H9 (cell line): ENCODE results near the gene THEM4. TPM values are rescaled to one million over a fixed set of nuclear protein-coding genes. Genes with fewer than 3 reads are reported as not detected.

ENCODE experiments used
- DNase-seq: peaks from one replicate; pipeline ENCODE4 v3.0.0-alpha.2; 2017
- H2AFZ ChIP-seq: one replicate; pipeline ENCODE4 v1.6.1; 2013; ENCODE audit warnings: mild to moderate bottlenecking, low read length, control low read depth, moderate library complexity
- H2AK5ac ChIP-seq: 2 replicates; pipeline ENCODE4 v1.6.1; 2013; ENCODE audit warnings: low read length, control low read depth, mixed read lengths; ENCODE audit not compliant: insufficient read length
- H2BK120ac ChIP-seq: one replicate; pipeline ENCODE4 v1.6.1; 2013; ENCODE audit warnings: low read depth, mild to moderate bottlenecking, low read length, control low read depth, inconsistent platforms; ENCODE audit not compliant: poor library complexity, severe bottlenecking
- H2BK12ac ChIP-seq: 2 replicates; pipeline ENCODE4 v1.6.1; 2013; ENCODE audit warnings: low read length, control low read depth, mixed read lengths, low read depth; ENCODE audit not compliant: insufficient read length
- H2BK15ac ChIP-seq: 2 replicates; pipeline ENCODE4 v1.6.1; 2013; ENCODE audit warnings: low read depth, low read length, control low read depth
- H2BK20ac ChIP-seq: one replicate; pipeline ENCODE4 v1.6.1; 2013; ENCODE audit warnings: low read depth, mild to moderate bottlenecking, low read length, control low read depth, inconsistent platforms; ENCODE audit not compliant: poor library complexity, severe bottlenecking
- H2BK5ac ChIP-seq: 2 replicates; pipeline ENCODE4 v1.6.1; 2013; ENCODE audit warnings: low read length, control low read depth, mixed read lengths; ENCODE audit not compliant: insufficient read length
- H3K14ac ChIP-seq: 2 replicates; pipeline ENCODE4 v1.6.1; 2013; ENCODE audit warnings: low read length, control low read depth; ENCODE audit not compliant: insufficient read depth
- H3K18ac ChIP-seq: 2 replicates; pipeline ENCODE4 v1.6.1; 2013; ENCODE audit warnings: low read depth, mild to moderate bottlenecking, mixed read lengths, low read length, control low read depth; ENCODE audit not compliant: insufficient read length
- H3K23ac ChIP-seq: 2 replicates; pipeline ENCODE4 v1.6.1; 2013; ENCODE audit warnings: low read length, control low read depth, mixed read lengths, low read depth; ENCODE audit not compliant: insufficient read length
- H3K23me2 ChIP-seq: 2 replicates; pipeline ENCODE4 v1.6.1; 2013; ENCODE audit warnings: low read depth, mild to moderate bottlenecking, mixed read lengths, low read length, control low read depth; ENCODE audit not compliant: insufficient read length, poor library complexity, severe bottlenecking
- H3K27ac ChIP-seq: 2 replicates; pipeline ENCODE4 v1.5.1; 2013; ENCODE audit warnings: low read length, control low read depth, mixed read lengths, low read depth; ENCODE audit not compliant: insufficient read length
- H3K27me3 ChIP-seq: 2 replicates; pipeline ENCODE4 v1.6.1; 2013; ENCODE audit warnings: low read length, control low read depth, inconsistent platforms; ENCODE audit not compliant: insufficient read depth
- H3K4ac ChIP-seq: 2 replicates; pipeline ENCODE4 v1.6.1; 2013; ENCODE audit warnings: low read depth, mild to moderate bottlenecking, control low read depth, inconsistent platforms, low read length, moderate library complexity
- H3K4me1 ChIP-seq: 2 replicates; pipeline ENCODE4 v1.6.1; 2013; ENCODE audit warnings: low read length, control low read depth, inconsistent platforms; ENCODE audit not compliant: insufficient read depth
- H3K4me2 ChIP-seq: 2 replicates; pipeline ENCODE4 v1.6.1; 2013; ENCODE audit warnings: low read length, control low read depth, mixed read lengths; ENCODE audit not compliant: insufficient read length, insufficient read depth
- H3K56ac ChIP-seq: 2 replicates; pipeline ENCODE4 v1.6.1; 2013; ENCODE audit warnings: low read depth, mild to moderate bottlenecking, mixed read lengths, low read length, control low read depth; ENCODE audit not compliant: insufficient read length
- H3K79me1 ChIP-seq: 2 replicates; pipeline ENCODE4 v1.6.1; 2013; ENCODE audit warnings: low read depth, mild to moderate bottlenecking, moderate library complexity, low read length, control low read depth, inconsistent platforms; ENCODE audit not compliant: insufficient read depth, poor library complexity, severe bottlenecking
- H3K79me2 ChIP-seq: 2 replicates; pipeline ENCODE4 v1.6.1; 2013; ENCODE audit warnings: low read length, control low read depth, inconsistent platforms; ENCODE audit not compliant: insufficient read depth
- H3K9ac ChIP-seq: 2 replicates; pipeline ENCODE4 v1.6.1; 2013; ENCODE audit warnings: low read length, control low read depth, mixed read lengths; ENCODE audit not compliant: insufficient read length; ENCODE audit errors: extremely low read depth
- H3K9me3 ChIP-seq: one replicate; pipeline ENCODE4 v1.6.1; 2013; ENCODE audit warnings: low read depth, low read length, inconsistent platforms; ENCODE audit not compliant: control insufficient read depth
- H3T11ph ChIP-seq: one replicate; pipeline ENCODE4 v1.6.1; 2013; ENCODE audit warnings: mild to moderate bottlenecking, low read length, control low read depth, inconsistent platforms
- H4K20me1 ChIP-seq: one replicate; pipeline ENCODE4 v1.6.1; 2013; ENCODE audit not compliant: control insufficient read depth, insufficient read length, insufficient read depth
- H4K5ac ChIP-seq: 2 replicates; pipeline ENCODE4 v1.6.1; 2013; ENCODE audit warnings: low read depth, mild to moderate bottlenecking, mixed read lengths, low read length, control low read depth; ENCODE audit not compliant: insufficient read length
- H4K8ac ChIP-seq: replicated peaks from 2 replicates; pipeline ENCODE4 v1.6.1; 2013; ENCODE audit warnings: low read length, control low read depth, mixed read lengths, low read depth; ENCODE audit not compliant: insufficient read length
- H4K91ac ChIP-seq: 2 replicates; pipeline ENCODE4 v1.6.1; 2013; ENCODE audit warnings: low read depth, mild to moderate bottlenecking, moderate library complexity, mixed read lengths, low read length, control low read depth; ENCODE audit not compliant: insufficient read length
- H3K27ac Mint-ChIP-seq, 3 experiments: 2 replicates in 2 of 3; 3 replicates in 1 of 3; pipeline ENCODE4 v1.8.0; 2020 to 2021; ENCODE audit warnings: mixed read lengths in 3 of 3, mild to moderate bottlenecking in 1 of 3, moderate library complexity in 1 of 3
- H3K27me3 Mint-ChIP-seq: 2 replicates; pipeline ENCODE4 v1.8.0; 2021; ENCODE audit warnings: low read depth, mild to moderate bottlenecking, moderate library complexity, mixed read lengths
- H3K36me3 Mint-ChIP-seq, 3 experiments: 2 replicates in 2 of 3; 3 replicates in 1 of 3; pipeline ENCODE4 v1.8.0; 2020 to 2021; ENCODE audit warnings: low read depth in 3 of 3, mixed read lengths in 3 of 3; ENCODE audit not compliant: insufficient read depth in 1 of 3
- H3K4me1 Mint-ChIP-seq, 2 experiments: 2 replicates each; pipeline ENCODE4 v1.8.0; 2020; ENCODE audit warnings: mixed read lengths in 2 of 2
- H3K4me3 Mint-ChIP-seq, 2 experiments: 2 replicates in 1 of 2; 3 replicates in 1 of 2; pipeline ENCODE4 v1.8.0; 2020 to 2021; ENCODE audit warnings: mild to moderate bottlenecking in 2 of 2, mixed read lengths in 2 of 2, moderate library complexity in 1 of 2
- H3K9me3 Mint-ChIP-seq, 2 experiments: 2 replicates in 1 of 2; 3 replicates in 1 of 2; pipeline ENCODE4 v1.8.0; 2020; ENCODE audit warnings: mild to moderate bottlenecking in 2 of 2, mixed read lengths in 2 of 2, moderate library complexity in 1 of 2
- CTCF ChIP-seq: fragments of 200-600 bp; sonication (generic); conservative IDR thresholded peaks from 3 replicates; pipeline ENCODE4 v1.8.0; 2021; ENCODE audit warnings: antibody characterized with exemption, mild to moderate bottlenecking
- WGBS: extraction: QIAGEN DNeasy Blood & Tissue Kit; methylation state at CpG from one replicate; pipeline ENCODE4 v1.1.7; 2013; ENCODE audit warnings: missing lambda C conversion rate, low lambda C conversion rate, mixed read lengths; ENCODE audit not compliant: insufficient read length; ENCODE audit errors: extremely low coverage; 5-methylcytosine and 5-hydroxymethylcytosine counted together
- total RNA-seq: library from RNA; stranded (reverse); gene quantifications from 2 replicates; pipeline ENCODE4 v1.2.1, GENCODE V29; 2021

THEM4 gene
- total RNA-seq, 1 experiment from 2014 or later: 10.5 TPM

- no peak overlapping the region for H2BK120ac ChIP-seq
- H3K4me2 ChIP-seq: no peak overlapping the region
- TF ChIP-seq CTCF: no peak
- WGBS: no CpG with 5 or more reads among the region's 3 CpGs
- no peak overlapping the region for H3K14ac ChIP-seq
- no peak overlapping the region for H4K91ac ChIP-seq
- no peak overlapping the region for H2BK5ac ChIP-seq
- H3K36me3 Mint-ChIP-seq: no peaks in the 10 kb centered on the region
- DNase-seq: no peak
- H3T11ph ChIP-seq: no peak overlapping the region
- H3K4ac ChIP-seq: no peak overlapping the region
- H3K9ac ChIP-seq: no peak overlapping the region
- H2BK15ac ChIP-seq: no peak overlapping the region
- no peaks in the 10 kb centered on the region for H3K79me1 ChIP-seq
- no peak overlapping the region for H2AFZ ChIP-seq
- H3K27ac ChIP-seq: no peak overlapping the region
- H2AK5ac ChIP-seq: no peak overlapping the region
- H4K20me1 ChIP-seq: no peaks in the 10 kb centered on the region
- no peaks in the 10 kb centered on the region for H3K9me3 Mint-ChIP-seq
- H3K56ac ChIP-seq: no peak overlapping the region
- no peaks in the 10 kb centered on the region for H3K4me1 ChIP-seq
- no peak overlapping the region for H4K5ac ChIP-seq
- no peak overlapping the region for H2BK20ac ChIP-seq
- no peak overlapping the region for H4K8ac ChIP-seq
- peaks cover 9 to 14% of the 10 kb centered on the region in 2 experiments for H3K4me1 Mint-ChIP-seq
- H3K18ac ChIP-seq: no peak overlapping the region
- no peak overlapping the region for H2BK12ac ChIP-seq
- no peaks in the 10 kb centered on the region; the same call in 1 of the 2 replicates for H3K27me3 Mint-ChIP-seq
- no peak overlapping the region for H3K4me3 Mint-ChIP-seq
- no peaks in the 10 kb centered on the region for H3K23me2 ChIP-seq
- H3K27me3 ChIP-seq: no peaks in the 10 kb centered on the region
- no peak overlapping the region for H3K23ac ChIP-seq
- H3K27ac Mint-ChIP-seq: no peak overlapping the region
- no peaks in the 10 kb centered on the region for H3K9me3 ChIP-seq
- H3K79me2 ChIP-seq: no peaks in the 10 kb centered on the region
Observed at GRCh38 chr1:151939141-151939540, 29.8 kb upstream of the THEM4 start.
